ENCODE data around the gene BCAP31.

DNA sequence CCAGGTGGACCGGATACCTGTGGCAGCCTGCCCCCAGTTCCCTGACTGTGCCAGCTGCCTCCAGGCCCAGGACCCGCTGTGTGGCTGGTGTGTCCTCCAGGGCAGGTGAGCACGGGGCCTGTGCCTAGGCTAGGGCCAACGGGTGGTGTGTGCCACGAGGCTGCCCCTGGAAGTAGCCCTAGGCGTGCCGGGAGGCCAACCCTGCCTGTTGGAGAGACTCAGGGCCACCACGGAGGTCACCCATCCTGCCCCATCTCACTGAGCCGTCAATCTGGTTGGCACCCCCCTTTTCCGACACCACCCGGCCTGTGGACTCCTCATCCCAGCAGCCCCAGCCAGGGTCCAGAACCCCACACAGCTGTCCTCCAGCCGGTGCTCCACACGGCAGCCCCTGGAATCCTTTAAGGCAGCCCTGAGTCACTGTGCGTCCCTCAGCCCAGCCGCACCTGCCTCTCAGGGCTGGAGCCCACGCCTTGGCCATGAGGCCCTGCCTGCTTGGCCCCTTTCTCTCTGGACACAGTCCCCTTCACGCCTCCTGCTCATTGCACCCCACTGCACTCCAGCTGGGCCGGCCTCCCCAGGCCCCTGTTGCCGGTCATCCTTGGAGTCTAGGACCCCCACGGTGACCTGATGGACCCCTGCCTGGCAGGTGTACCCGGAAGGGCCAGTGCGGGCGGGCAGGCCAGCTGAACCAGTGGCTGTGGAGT, 45.1 kb upstream of the BCAP31 start:
- TF ChIP-seq, protein P1, sequence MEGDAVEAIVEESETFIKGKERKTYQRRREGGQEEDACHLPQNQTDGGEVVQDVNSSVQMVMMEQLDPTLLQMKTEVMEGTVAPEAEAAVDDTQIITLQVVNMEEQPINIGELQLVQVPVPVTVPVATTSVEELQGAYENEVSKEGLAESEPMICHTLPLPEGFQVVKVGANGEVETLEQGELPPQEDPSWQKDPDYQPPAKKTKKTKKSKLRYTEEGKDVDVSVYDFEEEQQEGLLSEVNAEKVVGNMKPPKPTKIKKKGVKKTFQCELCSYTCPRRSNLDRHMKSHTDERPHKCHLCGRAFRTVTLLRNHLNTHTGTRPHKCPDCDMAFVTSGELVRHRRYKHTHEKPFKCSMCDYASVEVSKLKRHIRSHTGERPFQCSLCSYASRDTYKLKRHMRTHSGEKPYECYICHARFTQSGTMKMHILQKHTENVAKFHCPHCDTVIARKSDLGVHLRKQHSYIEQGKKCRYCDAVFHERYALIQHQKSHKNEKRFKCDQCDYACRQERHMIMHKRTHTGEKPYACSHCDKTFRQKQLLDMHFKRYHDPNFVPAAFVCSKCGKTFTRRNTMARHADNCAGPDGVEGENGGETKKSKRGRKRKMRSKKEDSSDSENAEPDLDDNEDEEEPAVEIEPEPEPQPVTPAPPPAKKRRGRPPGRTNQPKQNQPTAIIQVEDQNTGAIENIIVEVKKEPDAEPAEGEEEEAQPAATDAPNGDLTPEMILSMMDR (IDR thresholded peaks at IDR 0.05), result no peak
- TF ChIP-seq POLR2A (IDR thresholded peaks at IDR 0.05), result no peak
